KBM-7 (cell line): ENCODE data around the gene DIAPH2.

ENCODE experiments used
- DNase-seq: peaks from one replicate; pipeline ENCODE4 v3.0.0-alpha.2; 2015
- in situ Hi-C: fragments of 300-500 bp; cut with MboI; formaldehyde crosslinking; loops from 2 replicates; pipeline ENCODE4 v1.14.3; 2020; ENCODE audit warnings: low sequenced_read_pairs, low pct_unique_long_range_greater_than_20kb, mixed read lengths

Gene DIAPH2

DNA sequence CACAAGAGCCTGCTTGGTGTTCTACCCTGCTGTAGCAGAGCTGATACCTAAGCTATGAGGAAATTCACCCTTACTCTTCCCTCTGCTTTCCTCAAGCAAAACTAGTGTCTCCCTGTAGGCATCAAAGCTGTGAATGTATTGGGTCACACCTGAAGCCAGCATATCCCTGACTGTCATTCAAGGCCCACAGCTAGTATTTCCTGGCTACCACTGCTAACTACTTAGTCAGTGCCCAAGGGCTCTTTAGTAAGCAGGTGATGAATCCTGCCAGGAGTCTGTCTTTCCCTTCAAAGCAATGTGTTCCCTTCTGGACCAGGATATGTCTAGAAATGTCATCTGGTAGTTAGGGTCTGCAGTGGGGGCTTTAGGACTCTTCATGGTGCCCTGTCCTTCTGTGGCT, 324.7 kb downstream of the DIAPH2 start:
- in situ Hi-C loops: no loop called here
- DNase-seq: no peak

DNA sequence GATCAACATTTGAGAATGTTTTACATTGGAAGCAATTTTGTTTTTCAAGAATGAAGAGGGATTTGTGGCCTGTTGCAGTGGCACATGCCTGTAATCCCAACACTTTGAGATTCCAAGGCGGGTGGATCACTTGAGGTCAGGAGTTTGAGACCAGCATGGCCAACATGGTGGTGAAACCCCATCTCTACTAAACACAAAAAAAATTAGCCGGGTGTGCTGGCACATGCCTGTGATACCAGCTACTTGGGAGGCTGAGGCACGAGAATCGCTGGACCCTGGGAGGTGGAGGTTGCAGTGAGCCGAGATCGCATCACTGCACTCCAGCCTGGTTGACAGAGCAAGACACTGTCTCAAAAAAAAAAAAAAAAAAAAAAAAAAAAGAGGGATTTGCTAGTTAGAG, 326.9 kb downstream of the DIAPH2 start:
- DNase-seq: no peak
- in situ Hi-C loops: no loop called here

DNA sequence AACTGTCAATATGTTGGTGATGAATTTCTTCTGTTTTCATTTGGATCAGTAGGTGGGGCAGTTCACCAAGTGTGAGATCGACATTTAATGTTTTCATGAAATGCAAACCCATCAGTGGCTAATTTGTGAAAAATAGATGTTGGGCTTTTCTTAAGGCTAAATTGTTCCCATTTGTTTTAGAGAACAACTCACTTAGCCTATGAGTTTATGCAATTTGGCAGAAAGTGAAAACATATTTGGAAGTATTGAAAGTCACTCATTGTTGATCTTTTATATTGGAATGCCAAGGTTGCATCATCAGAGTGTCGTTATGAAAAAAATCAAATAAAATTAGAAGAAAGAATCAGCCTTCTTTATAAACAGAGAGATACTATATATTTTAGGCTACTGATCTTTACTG, 331.5 kb downstream of the DIAPH2 start:
- DNase-seq: no peak
- in situ Hi-C loops: no loop called here

DNA sequence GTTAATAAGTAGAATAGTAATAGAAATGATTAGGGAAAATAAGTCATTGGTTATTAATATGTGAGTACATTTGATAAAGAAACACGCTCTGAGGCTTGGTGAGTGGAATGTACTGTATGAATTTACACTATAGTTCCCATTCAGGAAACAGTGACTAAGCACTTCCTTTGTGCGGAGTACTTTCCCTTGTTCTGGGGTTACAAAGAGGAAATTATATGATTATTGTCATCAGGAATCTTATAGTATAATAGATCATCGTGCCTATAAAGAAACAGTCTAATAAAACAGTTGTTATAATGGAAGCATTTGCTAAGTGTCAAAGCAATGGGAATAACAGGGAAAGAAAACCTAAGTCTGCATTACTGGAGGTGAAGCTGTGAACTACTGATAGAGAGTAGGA, 337.0 kb downstream of the DIAPH2 start:
- DNase-seq: peak; percentile 5
- in situ Hi-C loops: no loop called here

DNA sequence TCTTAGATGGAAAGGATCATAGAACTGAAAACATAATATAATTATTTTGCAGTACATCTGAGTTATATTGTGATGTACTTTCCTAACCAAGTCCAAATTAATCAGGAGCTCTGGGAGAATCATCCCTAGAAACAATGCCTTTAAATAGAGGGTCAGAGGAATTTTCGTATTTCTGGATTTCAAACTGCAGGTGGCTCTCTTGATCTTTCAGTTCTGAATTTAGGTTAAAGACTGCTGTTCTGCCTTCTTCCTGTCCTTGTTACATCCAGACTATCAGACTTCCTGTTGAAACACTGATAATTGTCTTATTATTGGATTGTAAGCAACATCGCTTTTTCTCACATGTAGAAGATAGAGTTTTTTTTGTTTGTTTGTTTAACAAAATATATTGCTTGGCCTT, 341.8 kb downstream of the DIAPH2 start:
- DNase-seq: peak; percentile 33
- in situ Hi-C loops: no loop called here

DNA sequence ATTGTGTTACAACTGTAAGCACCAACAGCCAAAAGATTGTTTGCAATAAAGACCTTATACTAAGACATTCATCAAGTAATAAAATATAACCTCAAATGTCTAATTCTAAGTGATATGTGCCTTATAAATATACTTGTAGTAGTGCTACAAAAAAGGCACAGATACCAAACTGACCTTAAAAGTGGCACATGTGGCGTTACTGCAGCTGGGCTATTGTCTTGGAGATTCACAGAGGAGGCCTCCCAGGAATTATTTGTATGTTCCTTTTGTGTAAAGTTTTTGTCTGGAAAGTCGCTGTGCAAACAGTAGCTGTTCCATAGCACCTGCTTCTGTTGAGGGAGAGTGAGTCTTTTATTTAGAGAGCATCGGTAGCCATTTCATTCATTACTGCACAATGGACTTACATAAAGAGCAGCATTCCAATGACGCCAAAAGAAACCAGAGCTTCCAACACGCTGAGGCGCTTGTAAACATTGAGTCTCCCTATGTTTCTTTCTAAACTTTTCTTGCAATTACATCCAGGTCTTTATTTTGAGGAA, 342.8 kb downstream of the DIAPH2 start:
- no peak for DNase-seq
- in situ Hi-C loops: no loop called here

DNA sequence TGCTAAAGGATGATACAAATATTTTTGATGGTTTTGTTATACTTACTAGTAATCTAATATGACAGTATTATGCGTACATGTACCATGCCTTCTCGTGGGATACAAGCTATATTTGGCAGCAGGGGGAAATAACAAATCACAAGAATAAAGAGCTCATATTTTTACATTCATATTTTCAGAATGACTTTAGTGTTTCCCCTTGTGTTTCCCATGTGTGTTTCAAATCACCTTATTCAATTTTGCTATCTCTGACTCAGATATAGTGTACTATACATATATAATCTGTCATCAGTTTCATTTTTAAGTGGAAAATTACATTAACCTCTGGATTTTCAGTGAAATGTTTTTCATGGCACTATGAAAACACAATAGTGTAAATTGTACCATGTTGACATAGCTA, 345.8 kb downstream of the DIAPH2 start:
- in situ Hi-C loops: no loop called here

DNA sequence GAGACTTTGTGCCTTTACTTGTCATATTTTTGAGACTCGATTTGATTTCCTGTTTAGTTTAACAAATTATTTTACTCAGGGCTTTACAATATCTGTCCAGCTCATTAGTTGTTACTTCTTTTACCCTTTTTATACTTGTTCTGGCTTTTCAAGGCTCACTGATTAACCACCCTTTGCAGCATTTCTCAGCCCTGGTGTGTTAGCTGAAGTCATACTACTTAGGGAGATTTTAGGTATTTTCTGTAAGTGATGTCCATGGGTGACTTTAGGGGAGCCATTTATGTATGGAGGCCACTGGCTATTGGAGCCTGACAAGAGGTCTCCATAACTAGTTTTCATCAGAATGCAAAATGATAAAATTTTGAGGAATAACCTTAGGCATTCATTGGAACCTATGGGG, 346.3 kb downstream of the DIAPH2 start:
- in situ Hi-C loops: no loop called here
- no peak for DNase-seq

More for the DNA sequence above, 345.8 kb downstream of the DIAPH2 start:
- no peak for DNase-seq

DNA sequence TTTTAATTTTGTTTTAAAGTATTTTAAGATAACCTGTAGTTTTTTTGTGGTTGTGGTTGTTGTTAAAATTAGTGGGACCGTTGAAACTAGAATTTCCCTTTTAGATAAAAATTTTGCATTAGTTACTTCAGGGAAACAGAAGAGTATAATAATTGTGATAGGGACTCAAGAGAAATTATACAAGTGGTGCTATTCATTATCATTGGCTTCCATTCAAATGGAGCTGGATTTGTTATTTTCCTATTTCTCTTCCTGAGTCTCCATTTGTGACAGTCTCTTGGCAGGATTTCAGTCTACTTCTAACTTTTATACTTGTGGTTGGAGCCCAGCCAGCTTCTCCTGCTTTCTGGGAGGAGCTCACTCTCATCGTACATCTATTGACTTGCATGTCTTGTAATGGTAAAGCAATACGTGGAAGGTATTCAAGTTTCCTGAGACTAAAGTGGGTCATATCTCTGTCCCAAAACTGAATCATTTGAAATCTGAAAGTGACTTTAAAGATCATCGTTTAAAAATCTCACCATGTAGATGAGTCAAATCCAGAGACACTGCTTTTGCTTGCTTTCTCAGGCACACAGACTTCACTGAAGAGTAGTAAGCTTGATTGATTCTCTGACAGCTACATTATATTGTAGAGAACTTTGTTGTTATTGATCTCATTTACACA, 354.9 kb downstream of the DIAPH2 start:
- in situ Hi-C loops: no loop called here
- no peak for DNase-seq

DNA sequence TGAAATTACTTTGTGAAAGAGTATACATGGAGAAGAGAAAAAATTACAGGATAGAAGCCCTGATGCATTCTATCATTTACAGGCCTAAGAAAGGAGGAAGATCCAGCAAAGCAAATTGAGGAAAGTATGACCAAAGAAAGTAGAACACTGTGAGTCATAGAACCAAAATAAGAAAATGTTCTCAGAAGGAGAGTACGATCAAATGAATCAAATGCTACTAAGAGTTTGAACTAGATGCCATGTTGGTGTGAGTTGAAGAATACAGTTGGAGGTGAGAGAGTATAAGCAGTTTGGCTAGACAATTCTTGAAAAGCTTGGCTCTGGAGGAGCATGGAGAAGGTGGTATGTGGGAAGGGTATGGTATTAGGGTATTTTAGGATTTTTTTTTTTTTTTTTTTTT, 360.8 kb downstream of the DIAPH2 start:
- in situ Hi-C loops: no loop called here
- no peak for DNase-seq

DNA sequence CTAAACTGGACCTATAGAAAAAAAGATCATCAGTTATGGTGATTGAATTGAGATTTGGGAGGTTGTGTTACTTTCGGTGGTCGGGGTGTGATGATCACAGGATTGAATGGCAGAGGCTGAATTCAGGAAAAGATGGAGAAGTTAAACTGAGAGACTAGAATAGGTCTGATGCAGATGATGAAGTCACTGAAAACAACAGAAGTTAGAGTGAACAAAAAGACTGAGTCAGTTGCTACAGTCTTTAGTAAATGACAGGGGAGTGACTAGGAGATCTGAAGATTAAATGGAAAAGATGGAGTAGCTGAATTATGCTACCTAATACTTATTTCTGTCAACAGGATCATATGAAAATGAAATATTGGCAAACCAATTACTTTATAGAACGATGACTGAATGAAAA, 362.2 kb downstream of the DIAPH2 start:
- in situ Hi-C loops: no loop called here
- DNase-seq: no peak

DNA sequence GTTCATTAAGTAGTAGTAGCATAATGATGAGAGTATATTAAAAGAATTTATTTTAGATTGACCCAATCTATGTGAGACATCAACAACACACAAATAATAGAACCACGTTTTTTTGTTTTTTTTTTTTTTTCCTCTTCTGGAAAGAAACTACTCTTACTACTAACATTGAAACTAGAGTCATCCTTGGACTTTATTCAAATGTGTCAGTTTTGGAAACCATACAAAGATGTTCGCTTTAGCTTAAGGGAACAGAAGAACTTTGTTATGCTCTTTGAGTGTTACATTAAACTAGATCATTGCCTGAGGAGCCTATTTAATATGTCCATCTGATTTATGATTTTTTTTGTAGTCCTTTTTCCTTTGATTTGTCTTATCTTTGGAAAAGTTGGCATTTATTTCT, 365.8 kb downstream of the DIAPH2 start:
- in situ Hi-C loops: no loop called here
- DNase-seq: no peak

DNA sequence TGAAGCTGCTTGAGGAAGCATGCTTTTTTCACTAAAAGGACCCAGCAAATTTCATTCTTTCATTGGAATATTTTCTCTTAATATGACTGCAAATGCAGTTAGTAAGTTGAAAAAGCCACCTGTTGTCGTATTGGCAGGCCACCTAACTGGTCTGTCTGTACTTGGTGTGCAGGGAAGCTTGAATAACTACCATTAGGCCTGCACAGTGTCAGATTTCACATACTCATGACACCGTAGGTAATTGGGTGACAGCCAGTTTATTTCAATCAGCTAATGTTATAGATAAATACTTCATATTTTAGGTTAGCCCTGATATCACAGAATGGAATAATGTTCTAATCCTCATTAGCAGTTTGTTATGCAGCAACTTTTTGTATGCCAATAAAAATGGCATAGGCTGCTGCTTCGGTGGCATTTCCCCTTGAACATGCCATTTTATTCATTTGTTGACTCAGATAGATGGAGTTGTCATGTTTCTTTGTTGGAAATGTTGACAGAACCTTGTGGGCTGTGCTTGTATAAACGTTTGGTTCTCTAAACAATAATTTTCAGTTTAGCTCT, 372.8 kb downstream of the DIAPH2 start:
- in situ Hi-C loops: no loop called here
- no peak for DNase-seq

DNA sequence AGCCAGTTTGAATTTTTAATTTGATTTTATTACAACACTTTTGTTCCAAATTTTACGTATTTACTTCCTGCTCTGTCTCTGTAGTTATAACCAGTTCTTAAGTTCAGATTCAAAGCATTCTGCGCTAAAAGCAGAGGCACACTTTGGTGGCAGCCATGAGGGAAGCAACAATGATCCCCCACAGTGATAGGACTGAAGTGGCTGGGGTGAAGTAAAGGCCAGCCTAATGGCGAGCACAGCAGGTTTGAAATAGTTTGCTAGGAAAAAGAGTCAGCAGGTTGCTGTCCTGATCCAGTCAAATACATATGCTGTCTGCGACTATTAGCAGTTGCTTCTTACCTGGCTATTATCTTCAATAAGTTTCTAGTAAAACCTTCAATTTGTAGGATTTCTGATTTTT, 375.4 kb downstream of the DIAPH2 start:
- in situ Hi-C loops: no loop called here
- DNase-seq: no peak

DNA sequence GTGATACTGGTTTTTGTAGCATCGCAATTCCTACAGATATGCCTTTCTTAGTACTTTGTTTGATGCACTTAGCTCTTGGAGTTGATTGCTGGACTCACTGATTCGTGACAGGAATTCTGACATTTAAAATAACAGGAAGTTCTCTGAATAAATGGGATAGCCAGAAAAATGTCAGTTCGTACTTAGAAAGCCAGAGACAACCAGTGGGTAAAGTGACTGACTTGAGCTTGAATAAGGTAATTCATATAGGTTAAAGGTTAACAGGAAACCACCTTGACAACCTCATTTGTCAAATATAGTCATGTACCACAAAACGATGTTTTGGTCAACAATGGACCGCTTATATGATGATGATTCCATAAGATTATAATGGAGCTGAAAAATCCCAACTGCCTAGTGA, 380.4 kb downstream of the DIAPH2 start:
- DNase-seq: no peak
- in situ Hi-C loops: no loop called here

DNA sequence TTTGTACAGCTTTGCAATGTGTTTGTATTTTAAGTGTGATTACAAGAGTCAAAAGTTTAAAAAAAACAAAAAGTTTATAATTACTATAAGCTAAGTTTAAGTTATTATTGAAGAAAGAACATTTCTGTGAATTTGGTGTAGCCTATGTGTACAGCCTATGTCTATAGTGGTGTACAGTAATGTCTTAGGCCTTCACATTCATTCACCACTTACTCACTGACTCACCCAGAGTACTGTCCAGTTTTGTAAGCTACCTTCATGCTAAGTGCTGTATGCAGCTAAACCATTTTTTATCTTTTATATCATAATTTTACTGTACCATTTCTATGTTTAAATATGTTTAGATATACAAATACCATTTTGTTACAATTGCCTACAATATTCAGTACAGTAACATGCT, 381.3 kb downstream of the DIAPH2 start:
- in situ Hi-C loops: no loop called here
- no peak for DNase-seq

DNA sequence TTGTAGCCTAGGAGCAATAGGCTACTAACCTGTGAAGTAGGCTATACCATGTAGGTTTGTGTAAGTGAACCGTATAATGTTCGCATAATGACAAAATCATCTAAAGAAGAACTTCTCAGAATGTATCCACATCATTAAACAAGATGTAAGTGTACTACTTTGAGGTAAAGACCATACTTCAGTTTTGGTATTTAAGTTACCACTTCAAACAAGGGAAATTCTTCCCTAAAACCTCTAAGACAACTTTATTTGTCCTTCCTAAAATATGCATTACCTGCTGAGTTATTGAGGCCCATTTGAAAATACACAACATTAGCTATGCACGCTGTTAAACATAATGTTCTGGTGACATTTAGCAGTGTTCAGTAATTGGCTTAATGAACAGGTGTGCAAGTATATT, 381.7 kb downstream of the DIAPH2 start:
- DNase-seq: no peak
- in situ Hi-C loops: no loop called here

DNA sequence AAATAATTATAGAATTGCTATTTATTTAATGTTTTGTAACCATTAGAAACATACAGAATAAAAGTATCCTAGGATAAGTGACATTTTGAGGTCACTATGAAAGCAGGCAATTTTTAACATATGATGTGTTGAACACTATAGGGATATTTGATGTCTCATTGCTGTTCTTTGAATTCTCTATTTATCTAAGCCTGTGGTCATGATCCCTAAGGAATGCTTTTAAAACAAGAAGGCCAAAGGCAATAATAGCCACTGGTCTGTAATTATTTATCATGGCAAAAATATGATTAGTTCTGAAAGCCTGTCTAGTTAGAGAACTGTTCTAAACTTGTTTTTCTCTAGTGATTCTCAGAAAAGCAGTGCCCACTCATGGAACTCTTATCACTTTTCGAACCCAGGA, 385.7 kb downstream of the DIAPH2 start:
- in situ Hi-C loops: no loop called here
- DNase-seq: no peak

DNA sequence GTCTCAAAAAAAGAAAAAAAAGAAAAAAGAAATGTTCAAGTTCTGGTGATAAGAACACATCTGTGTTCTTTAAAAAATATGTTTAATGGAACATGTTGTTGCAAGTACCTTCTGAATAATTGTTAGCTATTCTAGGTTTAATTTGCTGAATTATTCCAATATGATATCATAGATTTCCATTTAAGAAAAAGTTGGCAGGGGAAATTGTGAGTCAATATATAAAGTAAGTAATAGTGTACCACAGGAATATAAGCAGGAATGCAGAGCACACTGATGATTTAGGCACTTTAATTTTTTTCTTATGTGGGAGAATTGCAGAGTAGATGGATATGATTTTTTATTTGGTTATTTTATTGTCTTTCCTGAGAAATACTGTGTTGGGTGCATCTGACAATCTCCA, 389.8 kb downstream of the DIAPH2 start:
- no peak for DNase-seq
- in situ Hi-C loops: no loop called here

DNA sequence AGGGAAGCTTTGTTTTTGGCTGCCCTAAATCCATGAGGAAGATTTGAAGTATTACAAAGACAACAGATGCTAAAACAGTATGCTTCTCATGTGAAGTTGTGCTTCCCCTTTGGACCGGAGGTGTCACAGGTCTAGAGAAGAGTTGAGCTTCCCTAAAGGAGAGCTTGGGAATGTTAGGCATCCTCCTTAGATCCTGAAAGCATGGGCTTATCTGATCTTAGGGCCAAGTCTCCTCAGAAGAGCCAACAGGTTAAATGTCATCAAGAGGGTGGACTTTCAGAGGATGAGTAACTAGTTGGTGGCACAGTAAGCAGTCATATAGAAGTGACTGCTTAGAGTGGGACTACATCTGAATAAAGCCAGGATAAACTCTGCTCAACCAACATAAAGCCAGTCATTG, 404.5 kb downstream of the DIAPH2 start:
- no peak for DNase-seq
- in situ Hi-C loops: no loop called here

DNA sequence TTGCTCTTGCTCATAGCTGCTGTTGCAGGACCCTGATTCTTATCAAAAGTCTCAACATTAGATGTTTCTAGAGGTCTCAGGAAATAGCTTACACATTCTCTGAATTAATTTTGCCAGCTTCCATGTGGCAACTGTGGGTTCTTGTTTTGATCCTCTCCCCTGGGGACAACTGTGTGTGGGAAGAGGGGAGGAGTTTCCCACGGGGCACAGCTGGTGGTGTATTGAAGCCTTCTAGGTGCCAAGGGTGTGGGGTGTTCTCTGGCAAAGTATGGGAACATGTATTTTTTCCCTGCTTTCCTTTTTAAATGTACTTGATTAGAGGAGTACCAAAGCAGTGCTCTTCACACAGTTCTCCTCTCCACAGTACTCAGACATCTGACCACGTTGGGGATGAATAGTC, 411.7 kb downstream of the DIAPH2 start:
- DNase-seq: no peak
- in situ Hi-C loops: no loop called here
